HG03280 (cell line): Measurements from ENCODE around the gene BRD1.
"Not testable (repeated sequence)": the region's sequence is repeated elsewhere in the genome, so short reads cannot be mapped to it uniquely, and the experiment has no call there.

Experiments used
- ATAC-seq: cut with Tn5 transposase; IDR thresholded peaks from one replicate; pipeline ENCODE4 v1.9.1; 2021; ENCODE audit warnings: mild to moderate bottlenecking, moderate library complexity; ENCODE audit not compliant: unreplicated experiment

The BRD1 gene

GRCh38 chr22:49771266-49772065, 56.2 kb downstream of the BRD1 start:
- ATAC-seq, result no peak

DNA sequence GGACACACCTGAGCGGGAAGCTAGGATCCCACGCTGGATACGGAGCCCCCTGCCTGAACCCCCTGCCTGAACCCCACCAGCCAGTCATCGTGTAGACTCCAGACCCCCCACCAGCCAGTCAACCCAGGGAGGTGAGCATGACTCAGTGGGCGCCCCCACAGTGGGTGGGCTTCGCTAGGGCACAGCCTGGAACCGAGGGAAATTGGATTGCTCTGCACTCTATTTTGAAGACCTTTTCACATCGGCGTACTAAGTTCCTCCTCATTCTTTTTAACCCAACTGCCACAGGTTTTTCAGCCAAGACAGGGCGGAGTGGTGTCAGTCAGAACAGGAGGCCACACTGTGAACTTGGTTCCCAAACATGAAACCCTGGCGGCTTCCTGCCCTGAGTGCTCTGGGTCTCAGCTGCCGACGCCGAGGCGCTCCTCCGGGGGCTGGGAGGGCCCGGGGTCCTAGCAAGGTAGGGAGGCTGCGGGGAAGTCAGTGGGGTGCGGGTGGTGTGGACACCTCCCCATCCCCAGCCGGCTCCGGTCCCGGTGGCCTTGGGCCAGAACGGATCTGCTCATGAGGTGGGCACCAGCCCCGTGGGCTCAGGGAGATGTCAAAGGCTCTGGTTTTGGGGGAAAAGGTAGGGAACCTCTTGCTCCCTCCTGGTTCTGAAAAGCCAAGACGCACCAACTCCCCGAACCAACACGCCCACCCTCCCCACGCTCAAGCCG, 57.0 kb downstream of the BRD1 start:
- no peak for ATAC-seq

- no peak for ATAC-seq
Observed at GRCh38 chr22:49769691-49770546, 57.8 kb downstream of the BRD1 start.

DNA sequence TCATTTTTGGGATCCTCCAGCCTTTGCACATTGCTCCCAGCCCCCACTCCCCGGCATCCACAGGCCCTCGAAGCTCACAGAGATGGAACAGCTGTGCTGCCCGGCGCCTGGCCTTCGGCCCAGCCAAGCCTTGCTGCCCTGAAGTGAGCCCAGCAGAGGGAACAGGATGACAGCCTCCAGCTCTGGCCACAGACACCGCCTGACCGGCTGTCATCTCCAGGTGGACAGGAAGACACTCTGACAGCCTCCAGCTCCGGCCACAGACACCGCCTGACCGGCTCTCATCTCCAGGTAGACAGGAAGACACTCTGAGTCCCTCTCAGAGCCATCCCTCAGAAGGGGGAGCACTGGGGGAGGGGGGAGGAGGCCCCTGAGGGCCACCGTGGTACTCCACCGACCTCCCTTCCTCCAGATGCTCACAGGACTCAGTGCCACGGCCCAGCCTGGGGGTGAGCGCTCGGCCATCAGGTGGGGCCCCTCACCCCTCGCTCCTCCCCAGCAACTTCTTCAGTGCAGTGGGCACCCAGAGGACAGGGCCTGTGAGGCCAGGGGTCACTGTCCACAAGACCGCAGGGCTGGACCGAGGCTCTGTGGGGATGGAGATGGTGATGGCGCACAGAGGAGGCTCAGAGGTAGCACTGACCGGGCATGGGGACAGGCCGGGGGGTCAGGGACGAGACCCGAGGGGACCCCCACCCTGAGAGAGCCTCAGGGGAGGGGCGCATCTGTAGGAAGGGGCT, 58.6 kb downstream of the BRD1 start:
- no peak for ATAC-seq

GRCh38 chr22:49768077-49768910, 59.4 kb downstream of the BRD1 start:
- ATAC-seq, result no peak

DNA sequence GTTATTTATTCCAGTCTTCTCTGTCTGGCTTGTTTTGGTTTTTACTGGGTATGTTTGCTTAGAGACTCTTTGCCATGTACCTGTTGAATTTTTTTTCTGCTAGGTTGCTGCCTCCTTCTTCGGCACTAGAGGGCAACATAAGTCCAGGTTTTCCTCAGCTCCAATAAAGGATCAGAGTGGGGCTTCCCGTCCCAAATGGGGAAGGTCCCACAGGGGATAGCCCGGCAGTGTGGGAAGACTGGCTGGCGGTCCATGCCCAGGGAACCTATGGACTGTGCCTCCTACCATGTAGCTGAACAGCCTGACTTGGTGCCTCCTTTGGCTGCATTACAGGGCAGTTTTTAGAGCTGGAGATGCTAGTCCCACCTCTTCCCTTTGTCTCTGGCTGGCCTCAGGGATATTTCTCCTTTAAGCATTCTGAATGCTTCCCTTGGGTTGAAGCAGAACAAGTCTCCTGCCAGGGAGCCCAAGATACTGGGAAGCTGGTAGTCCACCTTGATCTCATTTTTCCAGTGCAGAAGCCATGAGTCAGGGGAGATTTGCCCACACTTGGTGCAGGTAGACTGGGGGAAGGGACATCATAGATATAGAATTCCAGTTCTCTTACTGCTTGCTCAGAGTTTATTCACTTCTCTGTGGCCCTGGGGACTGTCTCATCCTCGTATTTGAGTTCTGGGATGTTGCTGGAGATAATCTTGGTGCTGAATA, 60.2 kb downstream of the BRD1 start:
- ATAC-seq, result no peak

DNA sequence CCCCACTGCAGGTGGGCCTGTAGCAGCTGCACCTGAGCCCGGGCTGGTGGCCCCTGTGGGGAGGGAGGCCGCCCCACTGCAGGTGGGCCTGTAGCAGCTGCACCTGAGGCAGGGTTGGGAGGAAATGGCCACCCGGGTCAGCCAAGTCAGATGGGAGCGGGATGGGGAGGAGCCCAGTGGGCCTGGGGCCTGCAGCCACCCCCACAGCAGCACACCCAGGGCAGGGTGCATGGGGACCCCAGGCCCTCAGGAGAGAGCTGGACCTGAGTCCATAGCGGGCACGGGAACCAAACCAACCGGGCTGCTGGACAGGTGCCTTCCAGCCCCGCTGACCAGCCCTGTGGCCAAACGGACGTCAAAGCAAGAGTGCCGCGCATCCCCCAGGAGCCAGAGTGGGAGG, 61.7 kb downstream of the BRD1 start:
- ATAC-seq, result no peak

DNA sequence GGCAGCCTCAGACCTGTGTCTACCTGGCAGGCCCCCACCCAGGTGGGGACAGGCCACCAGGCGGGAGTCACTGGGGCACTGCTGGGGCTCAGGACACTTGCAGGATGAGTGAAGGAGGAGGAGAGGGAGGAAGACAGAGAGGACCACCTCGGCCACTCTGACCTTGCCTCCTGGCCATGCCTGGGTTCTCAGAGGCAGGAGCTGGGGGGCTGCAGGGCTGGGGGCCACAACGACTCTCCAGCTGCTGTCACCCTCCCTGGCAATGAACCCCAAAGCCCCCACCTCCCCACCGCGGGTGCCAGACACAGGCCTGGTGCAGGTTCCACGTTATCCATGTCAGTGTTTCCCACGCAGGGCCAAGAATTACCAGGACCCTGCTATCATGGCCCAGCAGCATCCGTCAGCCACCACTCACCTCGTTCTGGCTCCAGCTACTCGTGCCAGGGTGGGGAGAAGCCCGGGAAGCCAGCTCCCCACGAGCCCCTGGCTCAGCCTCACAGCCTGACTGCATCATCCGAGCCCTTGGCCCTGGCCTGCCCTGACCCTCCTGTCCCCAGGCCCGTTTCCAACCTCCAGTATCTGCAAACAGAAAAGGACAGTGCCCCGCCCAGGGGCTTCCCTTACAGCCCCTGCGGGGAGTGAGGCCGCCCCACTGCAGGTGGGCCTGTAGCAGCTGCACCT, 62.4 kb downstream of the BRD1 start:
- ATAC-seq, result no peak

- ATAC-seq, result no peak
Observed at GRCh38 chr22:49764127-49764581, 63.5 kb downstream of the BRD1 start.

DNA sequence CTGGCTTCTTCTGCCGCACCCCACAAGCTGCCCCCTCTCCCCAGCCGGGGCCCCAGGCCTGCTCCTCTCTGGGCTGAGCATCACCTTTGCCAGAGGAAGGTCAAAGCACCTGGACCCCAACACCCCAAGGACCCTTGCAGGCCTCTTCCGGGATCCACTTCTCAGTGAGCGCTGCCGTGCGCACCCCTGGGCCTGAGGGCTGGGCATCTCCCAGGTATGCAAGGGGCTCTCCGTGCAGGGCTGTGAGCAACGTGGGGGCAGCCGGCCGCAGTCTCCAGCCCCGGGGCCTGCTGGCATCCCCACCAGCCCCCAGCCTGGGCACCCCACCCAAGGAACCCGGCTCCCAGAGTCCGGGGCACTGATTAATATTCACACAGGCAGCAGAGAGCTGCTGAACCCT, 64.0 kb downstream of the BRD1 start:
- ATAC-seq, result no peak

GRCh38 chr22:49763138-49763537, 64.5 kb downstream of the BRD1 start:
- ATAC-seq, result no peak

DNA sequence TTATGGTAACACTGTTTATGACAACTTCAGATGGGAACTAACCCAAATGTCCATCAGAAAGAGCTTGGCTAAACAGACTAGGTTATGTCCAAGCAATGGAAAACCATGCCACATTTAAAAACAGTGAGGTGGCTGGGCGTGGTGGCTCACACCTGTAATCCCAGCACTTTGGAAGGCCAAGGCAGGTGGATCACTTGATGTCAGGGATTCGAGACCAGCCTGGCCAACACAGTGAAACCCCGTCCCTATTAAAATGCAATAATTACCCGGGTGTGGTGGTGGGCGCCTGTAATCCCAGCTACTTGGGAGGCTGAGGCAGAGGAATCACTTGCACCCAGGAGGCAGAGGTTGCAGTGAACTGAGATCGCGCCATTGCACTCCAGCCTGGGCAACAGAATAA, 65.1 kb downstream of the BRD1 start:
- ATAC-seq, result not testable (repeated sequence)

DNA sequence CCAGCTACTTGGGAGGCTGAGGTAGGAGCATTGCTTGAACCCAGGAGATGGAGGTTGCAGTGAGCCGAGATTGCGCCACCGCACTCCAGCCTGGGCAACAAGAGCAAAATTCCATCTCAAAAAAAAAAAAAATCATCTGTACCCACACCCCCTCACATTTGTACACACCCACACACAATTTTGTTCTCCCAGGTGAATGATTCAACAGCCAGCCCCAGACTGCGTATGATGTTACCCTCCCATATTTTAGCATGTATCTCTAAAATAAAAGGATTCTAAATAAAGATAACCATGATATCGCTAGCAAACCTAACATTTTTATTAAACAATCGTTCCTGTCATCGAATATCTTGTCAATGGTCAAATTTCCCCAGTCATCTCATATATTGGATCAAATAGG, 65.8 kb downstream of the BRD1 start:
- no peak for ATAC-seq

DNA sequence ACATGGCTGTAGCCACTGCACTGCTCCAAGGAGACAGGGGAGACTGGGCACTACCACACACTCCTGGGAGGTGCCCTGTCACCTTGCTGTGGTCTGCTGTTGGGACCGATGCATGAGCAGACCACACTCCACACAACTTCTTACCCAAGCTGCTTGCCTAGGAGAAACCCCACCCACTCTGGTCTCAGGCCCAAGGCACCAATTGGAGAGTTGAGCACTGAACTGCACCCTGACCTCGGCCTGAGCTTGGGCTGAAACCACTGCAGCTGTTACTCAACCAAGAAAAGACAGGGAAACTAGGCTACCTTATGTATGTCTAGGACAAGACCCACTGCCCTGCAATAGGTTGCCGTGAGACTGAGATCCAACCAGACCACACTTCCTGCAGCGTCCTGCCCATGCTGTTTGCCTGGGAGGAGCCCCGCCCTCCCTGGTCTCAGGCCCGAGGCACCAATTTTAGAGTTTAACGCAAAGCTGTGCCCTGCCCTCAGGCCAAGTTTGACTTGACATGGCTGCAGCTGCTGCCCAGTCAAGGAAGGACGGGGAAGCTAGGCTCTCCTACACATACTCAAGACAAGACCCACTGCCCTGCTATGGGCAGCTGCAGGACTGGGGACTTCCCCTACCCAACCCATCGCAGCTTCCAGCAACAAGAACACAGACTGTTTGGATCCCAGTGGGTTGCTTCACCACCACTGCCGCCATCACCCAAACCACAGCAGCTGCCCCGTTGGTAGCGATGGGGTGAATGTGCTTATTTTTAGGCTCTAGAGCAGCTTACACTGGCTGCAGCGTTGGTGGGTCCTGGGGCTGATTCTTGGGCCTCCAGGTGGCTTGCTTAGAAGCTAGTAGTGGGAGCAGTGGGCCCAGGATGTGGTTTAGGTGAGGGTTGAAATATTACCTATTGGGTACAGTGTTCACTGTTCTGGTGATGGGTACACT, 66.8 kb downstream of the BRD1 start:
- peak; percentile 42 for ATAC-seq

DNA sequence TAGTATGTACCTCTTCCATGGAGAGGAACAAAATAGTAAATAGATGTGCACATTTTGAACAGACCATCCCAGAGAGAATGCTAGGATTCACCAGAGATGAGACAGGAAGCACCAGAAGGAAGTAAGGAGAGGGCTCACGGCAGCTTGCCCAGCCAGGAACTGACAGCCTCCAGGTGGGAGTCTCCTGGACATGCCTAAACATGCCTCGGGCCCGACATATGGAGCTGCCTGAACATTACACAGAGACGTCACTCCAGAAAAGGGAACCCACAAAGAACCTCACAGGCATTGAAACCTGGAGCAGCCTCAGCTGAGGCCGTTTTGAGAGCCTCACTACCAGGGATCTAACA, 67.4 kb downstream of the BRD1 start:
- no peak for ATAC-seq

GRCh38 chr22:49756676-49757075, 71.0 kb downstream of the BRD1 start:
- no peak for ATAC-seq

GRCh38 chr22:49756201-49756600, 71.5 kb downstream of the BRD1 start:
- no peak for ATAC-seq

- ATAC-seq, result no peak
Observed at GRCh38 chr22:49755631-49756001, 72.1 kb downstream of the BRD1 start.
